ENCODE data around the gene GPR132.
"Not testable (repeated sequence)": the region's sequence is repeated elsewhere in the genome, so short reads cannot be mapped to it uniquely, and the experiment has no call there.

Gene GPR132

DNA sequence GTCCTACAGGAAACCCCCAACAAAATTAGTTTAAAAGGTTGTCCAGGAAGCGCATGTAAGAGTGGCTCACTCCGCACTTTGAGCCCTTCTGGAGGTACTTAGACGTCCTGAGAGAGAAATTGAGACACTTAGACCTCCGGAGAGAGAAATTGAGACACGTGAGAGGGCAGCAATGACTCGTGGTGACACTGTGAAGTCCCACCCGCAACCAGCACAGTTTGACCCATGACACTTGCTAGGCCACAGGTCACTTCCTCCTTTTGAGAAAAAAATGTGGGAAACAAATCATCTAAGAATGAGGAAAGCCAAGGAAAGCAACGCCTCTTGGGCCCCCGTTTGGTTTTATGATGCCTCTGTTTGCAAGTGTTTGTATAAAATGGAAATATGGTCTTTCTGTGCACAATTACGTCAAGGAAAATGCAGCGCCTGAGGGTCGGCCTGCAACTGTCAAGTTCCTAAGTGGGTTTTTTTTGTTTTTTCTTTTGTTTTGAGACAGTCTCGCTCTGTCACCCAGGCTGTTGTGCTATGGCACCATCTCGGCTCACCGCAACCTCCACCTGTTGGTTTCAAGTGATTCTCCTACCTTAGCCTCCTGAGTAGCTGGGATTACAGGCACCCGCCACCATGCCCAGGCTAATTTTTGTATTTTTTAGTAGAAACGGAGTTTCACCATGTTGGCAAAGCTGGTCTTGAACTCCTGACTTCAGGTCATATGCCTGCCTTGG, 30.8 kb downstream of the GPR132 start:
- FAIRE-seq, result no peak

DNA sequence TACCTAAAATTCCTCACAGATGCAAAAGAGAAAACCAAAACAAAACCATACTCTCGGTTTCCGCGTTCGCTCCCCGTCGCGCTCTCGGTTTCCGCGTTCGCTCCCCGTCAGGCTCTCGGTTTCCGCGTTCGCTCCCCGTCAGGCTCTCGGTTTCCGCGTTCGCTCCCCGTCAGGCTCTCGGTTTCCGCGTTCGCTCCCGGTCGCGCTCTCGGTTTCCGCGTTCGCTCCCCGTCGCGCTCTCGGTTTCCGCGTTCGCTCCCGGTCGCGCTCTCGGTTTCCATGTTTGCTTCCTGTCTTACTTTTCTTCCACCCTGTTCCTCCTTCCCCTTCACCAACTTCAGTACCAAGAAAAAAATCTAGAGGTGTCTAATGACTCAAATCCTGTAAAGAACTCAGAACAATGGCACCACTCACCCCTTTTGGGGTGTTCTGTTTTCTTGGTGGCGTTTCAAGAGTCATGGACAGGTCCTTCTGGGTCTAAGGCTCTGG, 31.8 kb downstream of the GPR132 start:
- not testable (repeated sequence) for FAIRE-seq

- FAIRE-seq, result not testable (repeated sequence)
Observed at GRCh38 chr14:105032451-105032901, 32.8 kb downstream of the GPR132 start.

DNA sequence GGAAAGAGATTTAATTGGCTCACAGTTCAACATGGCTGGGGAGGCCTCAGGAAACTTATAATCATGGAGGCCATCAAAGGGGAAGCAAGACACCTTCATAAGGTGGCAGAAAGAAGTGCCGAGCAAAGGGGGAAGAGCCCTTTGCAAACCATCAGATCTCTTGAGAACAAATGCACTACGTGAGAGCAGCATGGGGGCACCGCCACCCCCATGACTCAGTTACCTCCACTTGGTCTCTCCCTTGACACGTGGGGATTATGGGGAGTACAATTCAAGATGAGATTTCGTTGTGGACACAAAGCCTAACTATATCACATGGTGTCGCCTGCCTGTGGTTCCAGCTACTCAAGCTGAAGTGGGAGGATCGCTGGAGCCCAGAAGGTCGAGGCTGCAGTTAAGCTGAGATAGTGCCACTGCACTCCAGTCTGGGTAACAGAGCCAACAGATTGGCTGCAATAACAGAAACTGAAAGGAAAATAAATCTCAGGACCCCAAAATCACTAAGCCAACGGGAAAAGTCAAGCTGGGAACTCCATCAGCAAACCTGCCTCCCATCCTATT, 34.3 kb downstream of the GPR132 start:
- FAIRE-seq, result no peak

GRCh38 chr14:105030194-105030593, 35.0 kb downstream of the GPR132 start:
- FAIRE-seq, result no peak

GRCh38 chr14:105029402-105029801, 35.8 kb downstream of the GPR132 start:
- FAIRE-seq, result no peak

- no peak for FAIRE-seq
Observed at GRCh38 chr14:105028251-105028927, 36.8 kb downstream of the GPR132 start.

DNA sequence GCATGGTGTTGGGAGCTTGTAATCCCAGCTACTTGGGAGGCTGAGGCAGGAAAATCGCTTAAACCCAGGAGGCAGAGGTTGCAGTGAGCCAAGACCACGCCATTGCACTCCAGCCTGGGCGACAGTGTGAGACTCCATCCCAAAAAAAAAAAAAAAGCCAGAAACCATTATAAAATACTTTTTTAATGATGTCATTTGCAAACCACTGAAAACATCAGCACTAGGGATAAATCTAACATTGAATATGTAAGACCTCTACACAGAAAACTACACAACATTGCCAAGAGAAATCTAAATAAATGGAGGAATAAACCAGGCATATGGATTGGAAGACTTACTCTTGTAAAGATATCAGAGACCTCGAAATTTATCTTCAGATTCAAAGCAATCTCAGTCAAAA, 37.5 kb downstream of the GPR132 start:
- FAIRE-seq, result not testable (repeated sequence)

- FAIRE-seq, result no peak
Observed at GRCh38 chr14:105026802-105027563, 38.2 kb downstream of the GPR132 start.

DNA sequence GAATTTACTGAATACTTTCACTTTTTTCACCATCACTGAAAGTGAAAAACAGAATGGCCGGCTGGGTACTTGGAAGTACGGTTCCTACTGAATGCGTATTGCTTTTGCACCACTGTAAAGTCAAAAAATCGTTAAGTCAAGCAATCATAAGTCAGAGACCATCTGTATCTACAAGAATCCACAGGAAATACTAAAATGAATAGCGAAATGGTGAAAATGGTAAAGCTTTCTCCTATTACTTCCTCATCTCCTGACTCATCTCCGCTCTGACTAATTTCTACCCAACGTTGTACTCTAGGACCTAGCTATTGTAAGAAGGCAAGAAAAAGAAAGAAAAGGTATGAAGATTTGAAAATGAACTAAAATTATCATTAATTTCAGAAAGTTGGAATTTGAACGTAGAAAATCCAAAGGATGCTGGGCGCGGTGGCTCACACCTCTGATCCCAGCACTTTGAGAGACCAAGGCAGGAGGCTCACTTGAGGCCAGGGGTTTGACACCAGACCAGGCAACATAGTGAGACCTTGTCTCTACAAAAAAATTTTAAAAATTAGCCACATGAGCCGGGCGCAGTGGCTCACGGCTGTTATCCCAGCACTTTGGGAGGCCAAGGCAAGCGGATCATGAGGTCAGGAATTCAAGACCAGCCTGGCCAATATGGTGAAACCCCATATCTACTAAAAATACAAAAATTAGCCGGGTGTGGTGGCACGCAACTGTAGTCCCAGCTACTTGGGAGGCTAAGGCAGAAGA, 39.0 kb downstream of the GPR132 start:
- no peak for FAIRE-seq

DNA sequence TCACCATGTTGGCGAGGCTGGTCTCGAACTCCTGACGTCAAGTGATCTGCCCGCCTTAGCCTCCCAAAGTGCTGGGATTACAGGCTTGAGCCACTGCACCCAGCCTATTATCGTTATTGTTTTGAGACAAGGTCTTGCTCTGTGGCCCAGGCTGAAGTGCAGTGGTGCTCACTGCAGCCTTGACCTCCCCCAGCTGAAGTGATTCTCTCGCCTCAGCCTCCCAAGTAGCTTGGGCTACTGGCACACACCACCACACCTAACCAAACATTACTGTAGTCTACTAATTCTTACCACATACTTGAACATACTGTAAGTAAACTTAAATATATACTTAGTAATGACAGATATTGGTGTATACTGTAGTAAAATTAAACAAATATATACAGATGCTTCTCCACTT, 39.8 kb downstream of the GPR132 start:
- FAIRE-seq, result no peak

DNA sequence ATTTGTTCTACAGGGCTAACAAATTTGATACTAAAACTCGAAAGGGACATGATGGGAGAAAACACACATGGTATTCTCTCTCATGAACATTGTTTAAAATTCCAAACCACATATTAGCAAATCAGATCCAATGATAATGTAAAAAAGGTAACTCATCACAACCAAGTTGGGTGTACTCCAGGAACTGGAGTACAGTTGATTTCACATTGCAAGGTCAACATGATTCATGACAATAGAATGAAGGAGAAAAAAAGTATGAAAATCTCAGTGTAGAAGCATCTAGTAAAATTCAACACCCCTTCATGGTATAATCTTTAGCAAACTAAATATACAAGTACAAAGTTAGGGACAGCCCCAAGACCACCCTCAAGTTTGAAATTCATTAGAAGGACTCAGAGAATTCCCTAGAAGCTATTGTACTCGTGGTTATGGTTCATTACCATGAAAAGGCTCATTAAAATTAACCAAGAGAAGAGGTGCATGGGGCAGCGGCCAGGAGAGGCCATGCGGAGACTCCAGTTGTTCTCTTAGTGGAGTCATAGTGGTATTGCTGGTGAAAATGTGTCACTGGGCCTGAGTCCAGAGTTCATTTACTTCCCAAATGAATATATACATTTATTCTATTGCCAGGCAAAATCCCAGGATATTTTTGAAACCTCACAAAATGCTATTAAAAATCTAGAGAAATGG, 41.3 kb downstream of the GPR132 start:
- FAIRE-seq, result no peak

- no peak for FAIRE-seq
Observed at GRCh38 chr14:105023144-105023543, 42.1 kb downstream of the GPR132 start.

GRCh38 chr14:105022276-105022670, 43.0 kb downstream of the GPR132 start:
- FAIRE-seq, result no peak

GRCh38 chr14:105021656-105022275, 43.5 kb downstream of the GPR132 start:
- FAIRE-seq, result no peak

DNA sequence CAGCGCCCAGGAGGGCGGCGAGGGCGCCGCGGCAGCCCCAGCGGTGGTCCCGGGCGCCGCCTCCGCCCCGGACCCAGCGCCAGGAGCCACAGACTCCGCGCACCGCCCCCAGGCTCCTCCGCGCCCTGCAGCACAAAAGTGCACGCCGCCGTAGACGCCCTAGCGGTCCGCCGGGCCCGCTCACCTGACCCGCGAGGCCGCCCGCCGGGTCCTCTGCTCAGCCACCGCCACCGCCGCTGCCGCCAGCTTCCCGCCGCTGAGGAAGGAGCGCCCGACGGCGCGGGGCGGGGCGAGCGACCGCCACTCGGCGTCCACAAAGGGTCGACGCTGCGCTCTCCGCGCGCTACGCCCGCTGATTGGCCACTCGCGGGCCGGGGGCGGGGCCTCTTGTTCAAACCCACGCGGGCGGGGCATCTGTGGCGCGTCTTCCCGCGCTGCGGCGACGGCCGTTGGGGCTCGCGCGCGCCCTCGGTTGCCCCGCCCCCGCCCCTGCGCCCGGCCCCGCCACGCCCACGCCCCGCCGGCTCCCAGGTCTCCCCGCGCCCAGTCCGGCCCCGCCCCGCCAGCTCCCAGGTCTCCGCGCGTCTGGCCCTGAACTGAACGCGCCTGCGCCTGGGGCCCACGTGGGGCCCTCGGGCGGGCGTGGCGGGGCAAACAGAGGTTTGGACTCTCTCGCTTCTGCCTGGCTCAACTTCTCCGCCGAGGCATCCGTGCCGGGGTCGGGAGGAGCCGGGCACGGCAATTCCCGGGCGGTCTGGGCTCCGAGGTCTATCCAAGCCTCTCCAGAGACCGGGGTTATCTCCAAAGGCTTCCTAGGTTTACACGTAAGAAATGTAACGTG, 44.2 kb downstream of the GPR132 start, which contains the start of gene CDCA4:
TSS of gene CDCA4 (minus strand) at position 269 of the 841 bp plus-strand sequence. CDS start 9,154 bp downstream, outside the sequence.
- FAIRE-seq, result no peak

- FAIRE-seq, result no peak
Observed at GRCh38 chr14:105019861-105020814, 45.1 kb downstream of the GPR132 start.

GRCh38 chr14:105018414-105018813, 46.8 kb downstream of the GPR132 start:
- no peak for FAIRE-seq

DNA sequence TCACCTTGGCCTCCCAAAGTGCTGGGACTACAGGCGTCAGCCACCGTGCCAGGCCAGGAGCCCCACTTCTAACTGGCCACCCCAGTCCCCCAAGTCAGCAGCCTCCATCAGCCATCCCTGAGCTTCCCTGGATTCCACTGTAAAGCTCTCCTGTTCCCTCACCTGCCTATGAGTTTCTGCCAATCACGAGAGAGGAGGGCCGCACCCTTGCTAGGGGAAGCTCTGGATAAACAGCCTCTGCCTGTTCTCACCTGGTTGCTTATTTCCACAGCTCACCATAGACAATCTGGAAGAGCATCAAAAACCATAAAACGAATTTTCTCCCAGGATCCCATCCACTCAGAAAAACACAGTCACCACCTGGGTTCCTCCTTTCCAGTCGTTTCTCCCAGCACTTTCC, 49.3 kb downstream of the GPR132 start:
- FAIRE-seq, result no peak

All from A204.1 (cell line).